GM23338 (cell line): ENCODE measurements around the gene NDP. TPM values are rescaled to one million over a fixed set of nuclear protein-coding genes. Genes with fewer than 3 reads are reported as not detected.

Source experiments
- ATAC-seq: fragments of 200-7000 bp; cut with Tn5 transposase; 3 replicates; pipeline ENCODE4 v1.9.1; 2020
- DNase-seq: peaks from one replicate; pipeline ENCODE4 v3.0.0-alpha.2; 2015; ENCODE audit warnings: low spot score
- H2AFZ ChIP-seq: fragments of 200-600 bp; sonication (generic); 2 replicates; pipeline ENCODE4 v1.8.0; 2016; ENCODE audit warnings: antibody characterized with exemption, mild to moderate bottlenecking, moderate library complexity
- H3F3A ChIP-seq: fragments of 200-600 bp; sonication (generic); replicated peaks from 2 replicates; pipeline ENCODE4 v1.8.0; 2017; ENCODE audit warnings: antibody characterized with exemption, mixed run types, low read depth
- H3K27ac ChIP-seq: fragments of 200-600 bp; sonication (generic); 2 replicates; pipeline ENCODE4 v1.6.1; 2016; ENCODE audit warnings: low read depth
- H3K27me3 ChIP-seq: fragments of 200-600 bp; sonication (generic); 2 replicates; pipeline ENCODE4 v1.8.0; 2016; ENCODE audit warnings: mild to moderate bottlenecking, mixed run types, moderate library complexity; ENCODE audit not compliant: insufficient read depth
- H3K36me3 ChIP-seq: fragments of 200-600 bp; sonication (generic); 2 replicates; pipeline ENCODE4 v1.8.0; 2016; ENCODE audit warnings: mild to moderate bottlenecking; ENCODE audit not compliant: insufficient read depth
- H3K4me1 ChIP-seq: fragments of 200-600 bp; sonication (generic); 2 replicates; pipeline ENCODE4 v1.8.0; 2016; ENCODE audit warnings: mild to moderate bottlenecking, moderate library complexity; ENCODE audit not compliant: insufficient read depth
- H3K4me2 ChIP-seq: fragments of 200-600 bp; sonication (generic); 2 replicates; pipeline ENCODE4 v1.7.1; 2017; ENCODE audit warnings: mixed run types
- H3K4me3 ChIP-seq: fragments of 200-600 bp; sonication (generic); 2 replicates; pipeline ENCODE4 v1.6.1; 2016; ENCODE audit warnings: mixed run types
- H3K79me2 ChIP-seq: fragments of 200-600 bp; sonication (generic); replicated peaks from 2 replicates; pipeline ENCODE4 v1.8.0; 2017; ENCODE audit warnings: mild to moderate bottlenecking; ENCODE audit not compliant: insufficient read depth
- H3K9me2 ChIP-seq: fragments of 200-600 bp; sonication (generic); 2 replicates; pipeline ENCODE4 v1.8.0; 2017; ENCODE audit not compliant: insufficient read depth
- H4K20me1 ChIP-seq: fragments of 200-600 bp; sonication (generic); replicated peaks from 2 replicates; pipeline ENCODE4 v1.8.0; 2017; ENCODE audit warnings: mild to moderate bottlenecking; ENCODE audit not compliant: insufficient read depth
- H3K27ac Mint-ChIP-seq: 2 replicates; pipeline ENCODE4 v1.8.0; 2020; ENCODE audit warnings: inconsistent platforms, mild to moderate bottlenecking, moderate library complexity, mixed read lengths
- H3K27me3 Mint-ChIP-seq: 3 replicates; pipeline ENCODE4 v1.8.0; 2022; ENCODE audit warnings: low read depth, mild to moderate bottlenecking, moderate library complexity, mixed read lengths, inconsistent platforms; ENCODE audit not compliant: insufficient read depth, poor library complexity
- H3K36me3 Mint-ChIP-seq: 3 replicates; pipeline ENCODE4 v1.8.0; 2021; ENCODE audit warnings: low read depth, mild to moderate bottlenecking, inconsistent platforms, moderate library complexity, mixed read lengths
- H3K4me1 Mint-ChIP-seq: 3 replicates; pipeline ENCODE4 v1.8.0; 2020; ENCODE audit warnings: mild to moderate bottlenecking, inconsistent platforms, mixed read lengths
- H3K4me3 Mint-ChIP-seq: 3 replicates; pipeline ENCODE4 v1.8.0; 2021; ENCODE audit warnings: moderate library complexity, mild to moderate bottlenecking, inconsistent platforms, mixed read lengths
- H3K9me3 Mint-ChIP-seq: 3 replicates; pipeline ENCODE4 v1.8.0; 2020; ENCODE audit warnings: moderate library complexity, mild to moderate bottlenecking, inconsistent platforms, mixed read lengths
- CREB1 ChIP-seq: fragments of 250-450 bp; sonication (Bioruptor Pico); IDR thresholded peaks from 2 replicates; pipeline ENCODE4 v1.5.0; 2020; ENCODE audit warnings: low read depth, mild to moderate bottlenecking, moderate library complexity
- CTCF ChIP-seq, 2 experiments: fragments of 200-600 bp in 1 of 2; sonication (generic) in 1 of 2; conservative IDR thresholded peaks; 2 replicates each; pipeline versions ENCODE4 v1.5.1 to v1.6.1; 2016 to 2017; ENCODE audit warnings: antibody characterized with exemption in 2 of 2, low read depth in 2 of 2, mild to moderate bottlenecking in 2 of 2, moderate library complexity in 1 of 2
- EZH2 ChIP-seq: fragments of 200-600 bp; sonication (generic); IDR thresholded peaks from one replicate; pipeline ENCODE4 v1.8.0; 2017; ENCODE audit warnings: antibody characterized with exemption, mild to moderate bottlenecking, low read depth; ENCODE audit not compliant: unreplicated experiment
- EZH2phosphoT487 ChIP-seq: fragments of 200-600 bp; sonication (generic); IDR thresholded peaks from one replicate; pipeline ENCODE4 v1.8.1; 2018; ENCODE audit warnings: antibody characterized with exemption; ENCODE audit not compliant: unreplicated experiment
- JUNB ChIP-seq: IDR thresholded peaks from one replicate; pipeline ENCODE4 v1.6.1; 2016; ENCODE audit warnings: antibody characterized with exemption; ENCODE audit not compliant: unreplicated experiment
- NANOG ChIP-seq: IDR thresholded peaks from 2 replicates; pipeline ENCODE4 v1.6.1; 2016; ENCODE audit warnings: antibody characterized with exemption, borderline replicate concordance
- POLR2AphosphoS5 ChIP-seq: IDR thresholded peaks from 2 replicates; pipeline ENCODE4 v1.6.1; 2016; ENCODE audit warnings: antibody characterized with exemption, low read depth
- STAT1 ChIP-seq: IDR thresholded peaks from one replicate; pipeline ENCODE4 v1.6.1; 2016; ENCODE audit warnings: antibody characterized with exemption; ENCODE audit not compliant: unreplicated experiment
- ZNF114 ChIP-seq: fragments of 250-450 bp; sonication (Bioruptor Pico); IDR thresholded peaks from 2 replicates; pipeline ENCODE4 v1.5.0; 2020; ENCODE audit warnings: mild to moderate bottlenecking, moderate library complexity
- ZNF331 ChIP-seq: fragments of 250-450 bp; sonication (Bioruptor Pico); IDR thresholded peaks from 2 replicates; pipeline ENCODE4 v1.5.0; 2020; ENCODE audit warnings: low read depth, mild to moderate bottlenecking, moderate library complexity
- ZNF462 ChIP-seq: fragments of 250-450 bp; sonication (Bioruptor Pico); IDR thresholded peaks from 2 replicates; pipeline ENCODE4 v1.5.0; 2020; ENCODE audit warnings: mild to moderate bottlenecking, moderate library complexity
- polyA plus RNA-seq: library from polyadenylated mRNA; unstranded; fragments of >200 nt; fragmentation: Nextera tagmentation; extraction: Ambion mirVana; gene quantifications from 2 replicates; pipeline ENCODE4 v1.2.1, GENCODE V29; 2016
- total RNA-seq: library from RNA; depleted of rRNA; stranded (reverse); fragments of >200 nt; shearing (Covaris generic); gene quantifications from 2 replicates; pipeline ENCODE4 v1.2.3, GENCODE V29; 2014
- TF ChIP-seq, protein P1 (sequence below): IDR thresholded peaks from one replicate; pipeline ENCODE4 v1.6.1; 2018; ENCODE audit warnings: antibody characterized with exemption; ENCODE audit not compliant: unreplicated experiment

The NDP gene
- total and polyA plus RNA-seq, 2 experiments from 2014 or later = 0.14 TPM; not detected in 1

GRCh38 chrX:44002567-44002966, 29.4 kb upstream of the NDP start (continued):
- no peak for TF ChIP-seq ZNF462 (CRISPR knock-in tag)
- no peak for TF ChIP-seq POLR2AphosphoS5
- TF ChIP-seq NANOG = no peak

DNA sequence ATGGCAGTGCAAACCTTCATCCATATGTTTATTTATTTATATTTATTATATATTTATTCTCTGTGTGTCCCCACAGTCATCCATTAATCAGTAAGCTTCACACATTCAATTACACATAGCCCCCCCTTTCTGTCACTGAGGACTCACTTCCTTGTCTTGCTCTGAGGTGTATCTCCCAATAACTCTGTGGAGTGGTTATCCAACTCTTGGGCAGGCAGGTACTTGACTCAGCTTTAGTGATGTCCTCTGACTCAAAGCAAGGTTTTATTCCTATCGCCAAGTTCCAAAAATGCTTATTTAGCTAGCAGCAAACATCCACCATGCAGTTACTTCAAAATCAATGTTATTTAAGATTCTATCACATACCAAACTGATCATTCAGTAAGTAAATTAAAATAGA, 25.2 kb upstream of the NDP start:
- H3K9me2 ChIP-seq = no peaks in the 10 kb centered on the region
- ATAC-seq = no peak
- H3K4me3 Mint-ChIP-seq = no peak overlapping the region
- TF ChIP-seq ZNF114 (CRISPR knock-in tag) (no peak), JUNB (no peak), EZH2 (no peak), STAT1 (no peak), CTCF (conservative IDR thresholded peaks at IDR 0.05; ENCODE audit: low read depth in 2 of 2) (no peak), ZNF331 (no peak), EZH2phosphoT487 (no peak), CREB1 (CRISPR knock-in tag) (no peak)
- TF ChIP-seq, protein P1, sequence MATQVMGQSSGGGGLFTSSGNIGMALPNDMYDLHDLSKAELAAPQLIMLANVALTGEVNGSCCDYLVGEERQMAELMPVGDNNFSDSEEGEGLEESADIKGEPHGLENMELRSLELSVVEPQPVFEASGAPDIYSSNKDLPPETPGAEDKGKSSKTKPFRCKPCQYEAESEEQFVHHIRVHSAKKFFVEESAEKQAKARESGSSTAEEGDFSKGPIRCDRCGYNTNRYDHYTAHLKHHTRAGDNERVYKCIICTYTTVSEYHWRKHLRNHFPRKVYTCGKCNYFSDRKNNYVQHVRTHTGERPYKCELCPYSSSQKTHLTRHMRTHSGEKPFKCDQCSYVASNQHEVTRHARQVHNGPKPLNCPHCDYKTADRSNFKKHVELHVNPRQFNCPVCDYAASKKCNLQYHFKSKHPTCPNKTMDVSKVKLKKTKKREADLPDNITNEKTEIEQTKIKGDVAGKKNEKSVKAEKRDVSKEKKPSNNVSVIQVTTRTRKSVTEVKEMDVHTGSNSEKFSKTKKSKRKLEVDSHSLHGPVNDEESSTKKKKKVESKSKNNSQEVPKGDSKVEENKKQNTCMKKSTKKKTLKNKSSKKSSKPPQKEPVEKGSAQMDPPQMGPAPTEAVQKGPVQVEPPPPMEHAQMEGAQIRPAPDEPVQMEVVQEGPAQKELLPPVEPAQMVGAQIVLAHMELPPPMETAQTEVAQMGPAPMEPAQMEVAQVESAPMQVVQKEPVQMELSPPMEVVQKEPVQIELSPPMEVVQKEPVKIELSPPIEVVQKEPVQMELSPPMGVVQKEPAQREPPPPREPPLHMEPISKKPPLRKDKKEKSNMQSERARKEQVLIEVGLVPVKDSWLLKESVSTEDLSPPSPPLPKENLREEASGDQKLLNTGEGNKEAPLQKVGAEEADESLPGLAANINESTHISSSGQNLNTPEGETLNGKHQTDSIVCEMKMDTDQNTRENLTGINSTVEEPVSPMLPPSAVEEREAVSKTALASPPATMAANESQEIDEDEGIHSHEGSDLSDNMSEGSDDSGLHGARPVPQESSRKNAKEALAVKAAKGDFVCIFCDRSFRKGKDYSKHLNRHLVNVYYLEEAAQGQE = no peak

More for the DNA sequence above, 25.2 kb upstream of the NDP start:
- Mint-ChIP-seq H3K27ac (no peak overlapping the region), H3K4me1 (no peaks in the 10 kb centered on the region), H3K36me3 (no peaks in the 10 kb centered on the region), H3K9me3 (no peaks in the 10 kb centered on the region), H3K27me3 (peaks cover 1% of the 10 kb centered on the region)
- no peak overlapping the region for H3K4me3 ChIP-seq
- H3K4me1 ChIP-seq = no peaks in the 10 kb centered on the region
- H4K20me1 ChIP-seq = no peaks in the 10 kb centered on the region
- H3K27me3 ChIP-seq = no peaks in the 10 kb centered on the region
- H3K27ac ChIP-seq = no peak overlapping the region
- DNase-seq = no peak
- H3K4me2 ChIP-seq = no peak overlapping the region
- no peaks in the 10 kb centered on the region for H3K36me3 ChIP-seq
- no peak overlapping the region for H2AFZ ChIP-seq
- no peaks in the 10 kb centered on the region for H3F3A ChIP-seq
- H3K79me2 ChIP-seq = no peaks in the 10 kb centered on the region
